ENCODE measurements around the gene TSPAN7.

DNA sequence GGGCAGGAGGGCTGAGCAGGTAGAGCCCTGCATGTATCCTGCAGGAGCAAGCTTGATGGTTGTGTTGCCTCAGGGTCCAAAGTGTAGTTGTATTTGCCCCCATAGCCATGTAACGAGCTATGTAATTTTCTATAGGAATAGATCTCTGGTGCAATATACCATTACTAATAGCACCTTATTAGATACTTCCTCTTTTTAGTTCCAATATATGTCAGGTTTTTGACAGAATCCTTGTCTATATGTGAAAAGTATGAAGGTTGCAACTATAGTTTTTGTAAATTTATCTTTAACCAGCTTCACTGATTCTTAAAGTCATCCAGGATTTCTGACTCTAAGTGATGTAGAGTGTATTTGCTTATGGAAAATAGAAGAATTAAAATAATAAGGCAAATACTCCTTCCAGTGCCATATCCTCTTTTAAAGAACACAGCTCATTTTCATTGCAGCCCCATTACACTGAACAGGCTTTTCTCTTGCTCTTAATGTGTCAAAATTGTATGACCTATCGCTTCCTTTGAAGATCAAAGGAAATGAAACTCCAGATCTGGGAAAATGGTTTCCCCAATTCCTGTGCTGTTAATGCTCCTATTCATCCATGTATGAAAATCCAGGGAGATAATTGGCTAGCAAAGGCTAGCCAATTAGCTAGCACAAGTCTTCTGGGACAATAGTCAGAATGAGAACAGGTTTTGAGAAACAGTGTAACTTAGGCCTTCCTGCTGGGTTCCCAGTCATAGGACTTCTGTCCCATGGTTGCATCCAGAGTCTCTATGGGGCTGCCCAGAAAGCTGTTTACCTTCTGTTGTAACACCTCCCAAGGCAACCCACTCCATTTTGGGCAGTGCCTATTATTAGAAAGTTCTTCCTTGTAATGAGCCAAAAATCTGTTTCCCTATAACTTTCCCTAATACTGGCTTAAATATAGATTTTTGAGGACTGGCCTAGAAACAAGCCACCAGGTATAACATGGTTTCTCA lies 90.6 kb downstream of the TSPAN7 start:
- TF ChIP-seq, protein P1, sequence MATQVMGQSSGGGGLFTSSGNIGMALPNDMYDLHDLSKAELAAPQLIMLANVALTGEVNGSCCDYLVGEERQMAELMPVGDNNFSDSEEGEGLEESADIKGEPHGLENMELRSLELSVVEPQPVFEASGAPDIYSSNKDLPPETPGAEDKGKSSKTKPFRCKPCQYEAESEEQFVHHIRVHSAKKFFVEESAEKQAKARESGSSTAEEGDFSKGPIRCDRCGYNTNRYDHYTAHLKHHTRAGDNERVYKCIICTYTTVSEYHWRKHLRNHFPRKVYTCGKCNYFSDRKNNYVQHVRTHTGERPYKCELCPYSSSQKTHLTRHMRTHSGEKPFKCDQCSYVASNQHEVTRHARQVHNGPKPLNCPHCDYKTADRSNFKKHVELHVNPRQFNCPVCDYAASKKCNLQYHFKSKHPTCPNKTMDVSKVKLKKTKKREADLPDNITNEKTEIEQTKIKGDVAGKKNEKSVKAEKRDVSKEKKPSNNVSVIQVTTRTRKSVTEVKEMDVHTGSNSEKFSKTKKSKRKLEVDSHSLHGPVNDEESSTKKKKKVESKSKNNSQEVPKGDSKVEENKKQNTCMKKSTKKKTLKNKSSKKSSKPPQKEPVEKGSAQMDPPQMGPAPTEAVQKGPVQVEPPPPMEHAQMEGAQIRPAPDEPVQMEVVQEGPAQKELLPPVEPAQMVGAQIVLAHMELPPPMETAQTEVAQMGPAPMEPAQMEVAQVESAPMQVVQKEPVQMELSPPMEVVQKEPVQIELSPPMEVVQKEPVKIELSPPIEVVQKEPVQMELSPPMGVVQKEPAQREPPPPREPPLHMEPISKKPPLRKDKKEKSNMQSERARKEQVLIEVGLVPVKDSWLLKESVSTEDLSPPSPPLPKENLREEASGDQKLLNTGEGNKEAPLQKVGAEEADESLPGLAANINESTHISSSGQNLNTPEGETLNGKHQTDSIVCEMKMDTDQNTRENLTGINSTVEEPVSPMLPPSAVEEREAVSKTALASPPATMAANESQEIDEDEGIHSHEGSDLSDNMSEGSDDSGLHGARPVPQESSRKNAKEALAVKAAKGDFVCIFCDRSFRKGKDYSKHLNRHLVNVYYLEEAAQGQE (IDR thresholded peaks at IDR 0.05; ENCODE audit: insufficient read depth in 1 of 2, low read depth in 2 of 2, low read length in 2 of 2), result no peak
- TF ChIP-seq POLR2AphosphoS5 (IDR thresholded peaks at IDR 0.05; ENCODE audit: low read depth, low read length) (no peak), TAF1 (IDR thresholded peaks at IDR 0.05; ENCODE audit: borderline replicate concordance, insufficient read depth, low read length) (no peak), SIN3A (IDR thresholded peaks at IDR 0.05; ENCODE audit: borderline replicate concordance, insufficient read depth, low read length) (no peak)

All from PFSK-1 (cell line).